ENCODE data around the gene COL4A5. TPM values are rescaled to one million over a fixed set of nuclear protein-coding genes. Genes with fewer than 3 reads are reported as not detected.
"Not testable (repeated sequence)": the region's sequence is repeated elsewhere in the genome, so short reads cannot be mapped to it uniquely, and the experiment has no call there.

COL4A5 gene
- total RNA-seq, 1 experiment from 2014 or later = 48.1 TPM

DNA sequence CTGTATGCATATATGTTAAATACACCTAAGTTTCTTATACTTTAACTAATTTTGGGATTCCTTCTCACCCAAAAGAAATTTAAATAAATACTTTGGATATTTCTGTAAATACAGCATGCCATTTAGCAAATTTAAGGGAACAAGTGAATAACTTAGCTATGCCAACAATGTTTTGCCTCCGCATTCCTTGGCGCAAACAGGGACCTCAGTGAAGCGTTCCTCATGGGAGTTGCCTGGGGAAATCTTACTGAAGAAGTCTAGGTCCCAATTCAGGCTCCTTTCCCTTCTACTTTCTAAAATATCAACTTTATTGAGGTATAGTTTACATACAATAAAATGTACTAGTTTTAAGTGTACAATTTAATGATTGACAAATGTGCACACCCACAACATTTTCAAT is 25.0 kb downstream of the COL4A5 start:
- no peak overlapping the region for H3K4me3 Mint-ChIP-seq (ENCODE audit: unreplicated experiment)
- Histone ChIP-seq H3K4me1 (no peaks in the 10 kb centered on the region), H3K27me3 (replicated peaks; ENCODE audit: control insufficient read depth, insufficient read depth, low read length) (no peaks in the 10 kb centered on the region), H3K9me3 (no peaks in the 10 kb centered on the region), H3K4me3 (ENCODE audit: low read depth, low read length) (no peak overlapping the region), H3K36me3 (ENCODE audit: control insufficient read depth, insufficient read depth, low read length) (no peaks in the 10 kb centered on the region)
- H3K27me3 Mint-ChIP-seq (ENCODE audit: insufficient read depth, unreplicated experiment) = no peaks in the 10 kb centered on the region
- no TSS peak for BruUV-seq (replicated peaks)
- DNase-seq = no peak
- no peaks in the 10 kb centered on the region for H3K4me1 Mint-ChIP-seq (ENCODE audit: low read depth, unreplicated experiment)
- intact Hi-C loops (cut with micrococcal nuclease; ENCODE audit: unreplicated experiment) = no loop called here
- CTCF ChIA-PET = no interaction called here
- peaks cover 5% of the 10 kb centered on the region for H3K36me3 Mint-ChIP-seq (ENCODE audit: insufficient read depth, unreplicated experiment)
- no peak overlapping the region for H3K27ac Mint-ChIP-seq (ENCODE audit: unreplicated experiment)
- POLR2A ChIA-PET = no interaction called here
- TF ChIP-seq, protein P1, sequence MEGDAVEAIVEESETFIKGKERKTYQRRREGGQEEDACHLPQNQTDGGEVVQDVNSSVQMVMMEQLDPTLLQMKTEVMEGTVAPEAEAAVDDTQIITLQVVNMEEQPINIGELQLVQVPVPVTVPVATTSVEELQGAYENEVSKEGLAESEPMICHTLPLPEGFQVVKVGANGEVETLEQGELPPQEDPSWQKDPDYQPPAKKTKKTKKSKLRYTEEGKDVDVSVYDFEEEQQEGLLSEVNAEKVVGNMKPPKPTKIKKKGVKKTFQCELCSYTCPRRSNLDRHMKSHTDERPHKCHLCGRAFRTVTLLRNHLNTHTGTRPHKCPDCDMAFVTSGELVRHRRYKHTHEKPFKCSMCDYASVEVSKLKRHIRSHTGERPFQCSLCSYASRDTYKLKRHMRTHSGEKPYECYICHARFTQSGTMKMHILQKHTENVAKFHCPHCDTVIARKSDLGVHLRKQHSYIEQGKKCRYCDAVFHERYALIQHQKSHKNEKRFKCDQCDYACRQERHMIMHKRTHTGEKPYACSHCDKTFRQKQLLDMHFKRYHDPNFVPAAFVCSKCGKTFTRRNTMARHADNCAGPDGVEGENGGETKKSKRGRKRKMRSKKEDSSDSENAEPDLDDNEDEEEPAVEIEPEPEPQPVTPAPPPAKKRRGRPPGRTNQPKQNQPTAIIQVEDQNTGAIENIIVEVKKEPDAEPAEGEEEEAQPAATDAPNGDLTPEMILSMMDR (IDR thresholded peaks at IDR 0.05; ENCODE audit: insufficient read depth in 1 of 2, low read depth in 1 of 2, low read length in 1 of 2, severe bottlenecking in 1 of 2, unreplicated experiment in 1 of 2) = no peak
- no peaks in the 10 kb centered on the region for H3K9me3 Mint-ChIP-seq (ENCODE audit: unreplicated experiment)

DNA sequence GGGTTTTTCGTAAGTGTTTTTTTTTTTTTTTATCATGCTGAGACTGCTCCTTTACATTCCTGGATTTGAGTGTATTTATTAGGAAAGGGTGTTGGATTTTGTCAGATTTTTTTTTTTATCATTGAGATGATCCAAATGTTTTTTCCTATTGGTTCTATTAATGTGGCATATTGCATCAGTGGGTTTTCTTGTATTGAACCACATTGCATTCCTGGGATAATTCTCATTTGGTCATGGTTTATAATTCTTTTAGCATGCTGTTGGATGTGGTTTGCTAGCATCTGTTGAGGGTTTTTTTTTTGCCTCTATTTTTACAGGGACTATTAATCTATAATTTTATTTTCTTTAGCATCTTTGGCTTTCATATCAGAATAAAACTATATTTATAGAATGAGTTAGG is 28.8 kb downstream of the COL4A5 start:
- no peak overlapping the region for H3K4me3 Mint-ChIP-seq (ENCODE audit: unreplicated experiment)
- TF ChIP-seq, protein P1 (IDR thresholded peaks at IDR 0.05; ENCODE audit: insufficient read depth in 1 of 2, low read depth in 1 of 2, low read length in 1 of 2, severe bottlenecking in 1 of 2, unreplicated experiment in 1 of 2) = no peak
- Histone ChIP-seq H3K4me3 (ENCODE audit: low read depth, low read length) (no peak overlapping the region), H3K36me3 (ENCODE audit: control insufficient read depth, insufficient read depth, low read length) (no peaks in the 10 kb centered on the region), H3K4me1 (no peaks in the 10 kb centered on the region), H3K9me3 (no peaks in the 10 kb centered on the region), H3K27me3 (replicated peaks; ENCODE audit: control insufficient read depth, insufficient read depth, low read length) (no peaks in the 10 kb centered on the region)
- H3K27ac Mint-ChIP-seq (ENCODE audit: unreplicated experiment) = no peak overlapping the region
- H3K9me3 Mint-ChIP-seq (ENCODE audit: unreplicated experiment) = no peaks in the 10 kb centered on the region
- POLR2A ChIA-PET = no interaction called here
- H3K27me3 Mint-ChIP-seq (ENCODE audit: insufficient read depth, unreplicated experiment) = no peaks in the 10 kb centered on the region
- H3K36me3 Mint-ChIP-seq (ENCODE audit: insufficient read depth, unreplicated experiment) = no peaks in the 10 kb centered on the region
- H3K4me1 Mint-ChIP-seq (ENCODE audit: low read depth, unreplicated experiment) = no peaks in the 10 kb centered on the region
- no TSS peak for BruUV-seq (replicated peaks)
- CTCF ChIA-PET = no interaction called here
- DNase-seq = no peak
- intact Hi-C loops (cut with micrococcal nuclease; ENCODE audit: unreplicated experiment) = no loop called here

DNA sequence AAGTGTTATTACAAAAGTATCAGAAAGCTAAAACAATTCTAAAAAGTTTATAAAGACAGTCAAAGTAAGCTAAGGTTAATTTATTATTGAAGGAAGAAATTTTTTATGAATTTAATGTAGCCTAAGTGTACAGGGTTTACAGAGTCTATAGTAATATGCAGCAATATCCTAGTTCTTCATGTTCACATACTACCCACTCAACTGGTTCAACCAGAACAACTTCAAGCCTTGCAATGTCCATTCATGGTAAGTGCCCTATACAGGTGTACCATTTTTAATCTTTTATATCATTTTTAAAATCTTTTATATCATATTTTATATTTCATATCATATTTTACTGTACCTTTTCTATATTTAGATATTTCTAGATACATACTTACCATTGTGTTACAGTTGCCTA is 34.3 kb downstream of the COL4A5 start:
- Histone ChIP-seq H3K4me3 (ENCODE audit: low read depth, low read length) (no peak overlapping the region), H3K9me3 (no peaks in the 10 kb centered on the region), H3K27me3 (replicated peaks; ENCODE audit: control insufficient read depth, insufficient read depth, low read length) (no peaks in the 10 kb centered on the region), H3K4me1 (no peaks in the 10 kb centered on the region), H3K36me3 (ENCODE audit: control insufficient read depth, insufficient read depth, low read length) (no peaks in the 10 kb centered on the region)
- Mint-ChIP-seq H3K9me3 (ENCODE audit: unreplicated experiment) (no peaks in the 10 kb centered on the region), H3K4me1 (ENCODE audit: low read depth, unreplicated experiment) (no peaks in the 10 kb centered on the region), H3K36me3 (ENCODE audit: insufficient read depth, unreplicated experiment) (peaks cover 4% of the 10 kb centered on the region), H3K27me3 (ENCODE audit: insufficient read depth, unreplicated experiment) (no peaks in the 10 kb centered on the region), H3K4me3 (ENCODE audit: unreplicated experiment) (no peak overlapping the region), H3K27ac (ENCODE audit: unreplicated experiment) (no peak overlapping the region)
- POLR2A ChIA-PET = no interaction called here
- CTCF ChIA-PET = no interaction called here
- BruUV-seq (replicated peaks) = no TSS peak
- no peak for DNase-seq
- intact Hi-C loops (cut with micrococcal nuclease; ENCODE audit: unreplicated experiment) = no loop called here
- TF ChIP-seq, protein P1 (IDR thresholded peaks at IDR 0.05; ENCODE audit: insufficient read depth in 1 of 2, low read depth in 1 of 2, low read length in 1 of 2, severe bottlenecking in 1 of 2, unreplicated experiment in 1 of 2) = no peak

DNA sequence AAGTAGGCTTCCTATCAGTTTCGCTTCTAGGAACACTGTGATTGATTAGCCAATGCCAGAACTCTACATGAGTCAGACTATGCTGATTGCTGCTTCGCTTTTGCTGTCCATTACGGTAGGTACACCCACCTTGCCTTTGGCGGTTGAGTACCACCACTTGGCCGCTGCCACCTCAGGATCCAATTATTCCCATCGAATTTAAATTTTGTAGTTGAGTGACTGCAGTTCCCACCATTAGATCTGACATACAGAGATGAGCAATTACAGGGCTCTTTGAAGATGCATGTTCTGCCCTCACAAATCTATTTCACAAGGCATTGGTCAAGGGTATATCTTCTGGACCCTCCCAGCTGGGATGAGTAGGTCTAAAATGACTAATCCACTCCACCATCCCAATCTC is 41.9 kb downstream of the COL4A5 start:
- H3K9me3 Mint-ChIP-seq (ENCODE audit: unreplicated experiment); H3K4me1 ChIP-seq; H3K9me3 ChIP-seq; H3K4me1 Mint-ChIP-seq (ENCODE audit: low read depth, unreplicated experiment); H3K27me3 ChIP-seq (replicated peaks; ENCODE audit: control insufficient read depth, insufficient read depth, low read length); H3K4me3 ChIP-seq (ENCODE audit: low read depth, low read length); H3K4me3 Mint-ChIP-seq (ENCODE audit: unreplicated experiment); H3K36me3 ChIP-seq (ENCODE audit: control insufficient read depth, insufficient read depth, low read length); BruUV-seq (replicated peaks); POLR2A ChIA-PET; H3K27me3 Mint-ChIP-seq (ENCODE audit: insufficient read depth, unreplicated experiment); CTCF ChIA-PET; H3K27ac Mint-ChIP-seq (ENCODE audit: unreplicated experiment); DNase-seq; intact Hi-C loops (cut with micrococcal nuclease; ENCODE audit: unreplicated experiment): not testable (repeated sequence)
- peaks cover 20% of the 10 kb centered on the region for H3K36me3 Mint-ChIP-seq (ENCODE audit: insufficient read depth, unreplicated experiment)
